ENCODE data around the gene SPIB. TPM values are rescaled to one million over a fixed set of nuclear protein-coding genes. Genes with fewer than 3 reads are reported as not detected.
A peak's percentile ranks its signal among the peaks of the same experiment; 100 is the strongest.

SPIB gene
- polyA plus RNA-seq, 4 donors = 0.46 to 1.7 (median 1.3) TPM

GRCh38 chr19:50417111-50418081 is 1.3 kb upstream of the SPIB start:
- DNase-seq (ENCODE audit: low read depth in 4 of 4, low spot score in 3 of 4) = no peak

GRCh38 chr19:50419022-50419579 is 363 bp downstream of the SPIB start:
- no peak for DNase-seq (ENCODE audit: low read depth in 4 of 4, low spot score in 3 of 4)

- DNase-seq (ENCODE audit: low read depth in 4 of 4, low spot score in 3 of 4) = no peak
Measured at GRCh38 chr19:50419580-50420035, 870 bp downstream of the SPIB start.

GRCh38 chr19:50420127-50420526 is 1.4 kb downstream of the SPIB start:
- no peak for DNase-seq (ENCODE audit: low read depth in 4 of 4, low spot score in 3 of 4)

- no peak for DNase-seq (ENCODE audit: low read depth in 4 of 4, low spot score in 3 of 4)
Measured at GRCh38 chr19:50420808-50421207, 2.1 kb downstream of the SPIB start.

DNA sequence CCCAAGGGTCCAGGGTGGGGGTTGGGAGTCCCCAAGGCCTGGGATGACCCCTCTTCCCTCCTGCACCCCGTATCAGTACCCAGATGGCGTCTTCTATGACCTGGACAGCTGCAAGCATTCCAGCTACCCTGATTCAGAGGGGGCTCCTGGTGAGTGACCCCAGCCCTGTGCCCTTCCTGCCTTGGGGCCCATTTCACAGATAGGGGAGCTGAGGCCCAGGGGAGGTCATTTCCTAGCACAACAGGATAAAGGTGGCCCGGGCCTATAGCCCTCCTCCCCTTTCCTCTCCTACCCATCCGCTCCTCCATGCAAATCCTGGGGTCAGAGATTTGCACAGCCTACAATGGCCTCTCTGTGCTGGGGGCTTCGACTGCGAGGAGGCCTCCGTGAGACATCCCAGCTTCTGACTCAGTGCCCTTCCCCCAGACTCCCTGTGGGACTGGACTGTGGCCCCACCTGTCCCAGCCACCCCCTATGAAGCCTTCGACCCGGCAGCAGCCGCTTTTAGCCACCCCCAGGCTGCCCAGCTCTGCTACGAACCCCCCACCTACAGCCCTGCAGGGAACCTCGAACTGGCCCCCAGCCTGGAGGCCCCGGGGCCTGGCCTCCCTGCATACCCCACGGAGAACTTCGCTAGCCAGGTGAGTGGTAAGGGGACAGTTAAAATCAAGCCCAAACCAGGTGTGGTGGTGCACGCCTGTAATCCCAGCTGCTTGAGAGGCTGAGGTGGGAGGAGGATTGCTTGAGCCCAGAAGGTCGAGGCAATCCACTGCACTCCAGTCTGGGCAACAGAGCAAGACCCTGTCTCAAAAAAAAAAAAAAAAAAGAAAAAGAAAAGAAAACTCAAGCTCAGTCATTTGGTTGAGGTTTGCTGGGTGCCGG is 3.9 kb downstream of the SPIB start:
- no peak for DNase-seq (ENCODE audit: low read depth in 4 of 4, low spot score in 3 of 4)

GRCh38 chr19:50423279-50424113 is 4.8 kb downstream of the SPIB start:
- DNase-seq (ENCODE audit: low read depth in 4 of 4, low spot score in 3 of 4) = no peak

DNA sequence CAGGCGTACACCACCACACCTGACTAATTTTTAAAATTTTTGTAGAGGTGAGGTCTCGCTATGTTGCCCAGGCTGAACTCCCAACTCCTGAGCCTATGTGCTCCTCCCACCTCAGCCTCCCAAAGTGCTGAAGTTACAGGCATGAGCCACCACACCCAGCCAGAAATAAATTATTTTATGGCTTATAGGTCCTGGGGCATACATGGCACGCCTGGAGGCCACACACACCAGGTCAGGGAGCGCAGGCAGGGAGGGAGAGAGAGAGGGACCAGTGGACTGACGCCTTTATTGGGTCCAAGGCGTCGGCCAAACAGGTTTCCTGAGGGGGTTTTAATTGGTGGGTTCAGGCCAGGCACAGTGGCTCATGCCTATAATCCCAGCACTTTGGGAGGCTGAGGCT is 6.8 kb downstream of the SPIB start:
- no peak for DNase-seq (ENCODE audit: low read depth in 4 of 4, low spot score in 3 of 4)

DNA sequence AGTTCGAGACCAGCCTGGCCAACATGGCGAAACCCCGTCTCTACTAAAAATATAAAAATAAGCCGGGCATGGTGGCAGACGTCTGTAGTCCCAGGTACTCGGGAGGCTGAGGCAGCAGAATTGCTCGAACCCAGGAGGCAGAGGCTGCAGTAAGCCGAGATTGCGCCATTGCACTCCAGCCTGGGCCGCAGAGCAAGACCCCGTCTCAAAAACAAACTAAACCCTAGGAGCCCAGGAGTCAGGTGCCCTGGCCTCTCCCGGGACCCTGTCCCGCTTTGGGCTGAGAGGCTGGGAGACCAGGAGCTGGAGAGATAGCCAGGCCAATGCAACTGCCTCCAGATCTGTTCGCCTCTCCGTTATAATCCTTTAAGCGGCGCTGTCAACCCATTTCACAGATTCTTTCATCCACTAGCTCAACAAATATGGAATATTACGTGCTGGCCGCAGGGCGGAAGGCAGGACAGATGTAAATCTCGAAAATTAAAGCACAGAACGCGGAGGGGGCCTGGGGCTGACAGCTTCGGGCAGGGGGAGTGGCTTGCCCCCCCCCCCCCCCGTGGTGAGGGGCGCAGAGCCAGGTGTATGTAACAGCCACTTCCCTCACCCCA is 8.7 kb downstream of the SPIB start:
- no peak for DNase-seq (ENCODE audit: low read depth in 4 of 4, low spot score in 3 of 4)

GRCh38 chr19:50427997-50428425 is 9.3 kb downstream of the SPIB start:
- peak; percentile 63 to 82 (median 76) for DNase-seq (ENCODE audit: low read depth in 4 of 4, low spot score in 3 of 4)

DNA sequence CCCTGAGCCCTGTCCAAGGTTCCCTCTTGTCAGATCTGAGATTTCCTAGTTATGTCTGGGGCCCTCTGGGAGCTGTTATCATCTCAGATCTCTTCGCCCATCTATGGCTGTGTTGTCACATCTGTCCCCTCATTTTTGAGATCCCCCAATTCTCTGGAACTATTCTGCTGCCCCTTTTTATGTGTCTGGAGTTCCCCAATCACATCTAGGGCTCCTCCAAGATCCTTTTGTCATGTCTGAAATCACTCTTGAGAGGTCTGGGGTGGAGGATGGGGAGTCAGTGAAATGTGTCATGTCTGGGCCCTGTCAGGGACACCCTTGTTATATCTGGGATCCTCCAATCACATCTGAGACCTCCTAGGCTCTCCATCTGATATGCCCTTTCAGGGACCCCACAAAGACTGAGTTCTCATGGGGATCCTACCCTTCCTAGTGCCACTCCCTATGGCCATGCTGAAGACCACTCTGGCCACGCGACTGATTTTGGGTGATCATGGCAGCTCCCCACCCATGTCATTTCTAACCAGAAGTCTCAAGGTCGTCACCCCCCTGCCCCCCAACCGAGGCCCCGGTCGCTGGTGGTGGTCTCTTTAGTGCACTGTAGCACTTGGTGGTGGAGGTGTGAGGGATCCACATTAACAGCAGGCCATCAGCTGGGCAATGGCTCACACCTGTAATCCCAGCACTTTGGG is 10.2 kb downstream of the SPIB start:
- DNase-seq (ENCODE audit: low read depth in 4 of 4, low spot score in 3 of 4) = no peak

GRCh38 chr19:50430888-50431342 is 12.2 kb downstream of the SPIB start:
- DNase-seq (ENCODE audit: low read depth in 4 of 4, low spot score in 3 of 4) = no peak

- peak; percentile 72 to 93 (median 77) for DNase-seq (ENCODE audit: low read depth in 4 of 4, low spot score in 3 of 4)
Measured at GRCh38 chr19:50431343-50432220, 12.8 kb downstream of the SPIB start.

GRCh38 chr19:50432221-50433028 is 13.7 kb downstream of the SPIB start, which contains the start of gene MYBPC2:
Gene MYBPC2, plus strand, starts transcription at chr19:50432892. Its CDS starts 62 bp downstream, at chr19:50432954.
- DNase-seq (ENCODE audit: low read depth in 4 of 4, low spot score in 3 of 4) = peak in 2 of 4 donors; percentile 26 to 30

DNA sequence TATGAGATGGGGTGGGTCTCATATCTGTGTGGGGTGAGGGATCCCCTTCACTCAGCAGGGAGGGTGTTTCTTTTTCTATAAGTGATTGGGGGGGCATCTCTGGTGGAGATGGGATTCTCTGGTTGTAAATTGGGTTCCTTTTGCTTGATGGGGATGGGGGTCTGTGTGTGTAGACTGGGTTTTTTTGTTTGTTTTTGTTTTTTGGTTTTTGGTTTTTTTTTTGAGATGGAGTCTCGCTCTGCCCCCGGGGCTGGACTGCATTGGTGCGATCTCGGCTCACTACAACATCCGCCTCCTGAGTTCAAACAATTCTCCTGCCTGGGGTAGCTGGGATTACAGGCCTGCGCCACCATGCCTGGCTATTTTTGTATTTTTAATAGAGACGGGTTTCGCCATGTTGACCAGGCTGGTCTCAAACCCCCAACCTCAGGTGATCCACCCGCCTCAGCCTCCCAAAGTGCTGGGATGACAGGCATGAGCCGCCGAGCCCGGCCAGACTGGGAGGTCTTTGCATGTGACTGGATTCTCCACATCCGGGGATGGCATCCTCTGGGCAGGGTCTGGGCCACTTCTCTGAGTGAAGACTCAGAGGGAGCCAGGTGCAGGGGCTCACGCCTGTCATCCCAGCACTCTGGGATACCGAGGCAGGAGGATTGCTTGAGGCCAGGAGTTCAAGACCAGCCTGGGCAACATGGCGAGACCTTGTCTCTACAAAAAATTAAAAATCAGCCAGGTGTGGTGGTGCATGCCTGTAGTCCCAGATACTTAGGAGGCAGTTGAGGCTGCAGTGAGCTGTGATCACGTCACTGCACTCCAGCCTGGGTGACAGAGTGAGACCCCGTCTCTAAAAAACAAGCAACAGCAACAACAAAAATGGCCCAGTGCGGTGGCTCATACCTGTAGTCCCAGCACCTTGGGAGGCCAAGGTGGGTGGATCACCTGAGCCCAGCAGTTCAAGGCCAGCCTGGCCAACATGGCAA is 14.8 kb downstream of the SPIB start:
- DNase-seq (ENCODE audit: low read depth in 4 of 4, low spot score in 3 of 4) = no peak

GRCh38 chr19:50434525-50434924 is 15.8 kb downstream of the SPIB start:
- DNase-seq (ENCODE audit: low read depth in 4 of 4, low spot score in 3 of 4) = no peak
